PC-9 (cell line): ENCODE results near the gene TLK2.

Experiments
- EZH2 ChIP-seq: fragments of 200-600 bp; sonication (generic); IDR thresholded peaks from 2 replicates; pipeline ENCODE4 v1.8.0; 2017; ENCODE audit warnings: antibody characterized with exemption, low read depth
- TF ChIP-seq, protein P1 (sequence below): fragments of 200-600 bp; sonication (generic); conservative IDR thresholded peaks from 2 replicates; pipeline ENCODE4 v1.6.1; 2017; ENCODE audit warnings: mixed run types, antibody characterized with exemption, mild to moderate bottlenecking, moderate library complexity

DNA sequence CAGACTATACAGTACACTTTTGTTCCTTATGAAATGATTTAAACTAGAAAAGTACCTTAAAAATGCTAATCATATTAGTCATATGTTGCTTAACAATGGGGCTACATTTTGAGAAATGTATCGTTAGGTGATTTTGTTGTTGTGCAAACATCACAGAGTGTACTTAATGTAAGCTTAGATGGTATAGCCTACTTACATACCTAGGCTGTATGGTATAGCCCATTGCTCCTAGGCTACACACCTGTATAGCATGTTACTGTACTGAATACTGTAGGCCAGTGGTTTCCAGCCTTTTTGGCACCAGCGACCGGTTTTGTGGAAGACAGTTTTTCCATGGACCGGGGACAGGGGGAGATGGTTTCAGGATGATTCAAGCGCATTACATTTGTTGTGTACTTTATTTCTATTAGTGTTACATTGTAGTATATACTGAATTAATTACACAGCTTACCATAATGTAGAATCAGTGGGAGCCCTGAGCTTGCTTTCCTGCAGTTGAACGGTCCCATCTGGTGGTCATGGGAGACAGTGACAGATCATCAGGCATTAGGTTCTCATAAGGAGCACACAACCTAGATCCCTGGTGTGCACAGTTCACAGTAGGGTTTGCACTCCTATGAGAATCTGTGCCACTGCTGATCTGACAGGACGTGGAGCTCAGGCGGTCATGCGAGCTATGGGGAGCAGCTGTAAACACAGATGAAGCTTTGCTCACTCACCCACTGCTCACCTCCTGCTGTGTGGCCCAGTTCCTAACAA lies 113.9 kb downstream of the TLK2 start:
- no peak for TF ChIP-seq EZH2
- TF ChIP-seq, protein P1, sequence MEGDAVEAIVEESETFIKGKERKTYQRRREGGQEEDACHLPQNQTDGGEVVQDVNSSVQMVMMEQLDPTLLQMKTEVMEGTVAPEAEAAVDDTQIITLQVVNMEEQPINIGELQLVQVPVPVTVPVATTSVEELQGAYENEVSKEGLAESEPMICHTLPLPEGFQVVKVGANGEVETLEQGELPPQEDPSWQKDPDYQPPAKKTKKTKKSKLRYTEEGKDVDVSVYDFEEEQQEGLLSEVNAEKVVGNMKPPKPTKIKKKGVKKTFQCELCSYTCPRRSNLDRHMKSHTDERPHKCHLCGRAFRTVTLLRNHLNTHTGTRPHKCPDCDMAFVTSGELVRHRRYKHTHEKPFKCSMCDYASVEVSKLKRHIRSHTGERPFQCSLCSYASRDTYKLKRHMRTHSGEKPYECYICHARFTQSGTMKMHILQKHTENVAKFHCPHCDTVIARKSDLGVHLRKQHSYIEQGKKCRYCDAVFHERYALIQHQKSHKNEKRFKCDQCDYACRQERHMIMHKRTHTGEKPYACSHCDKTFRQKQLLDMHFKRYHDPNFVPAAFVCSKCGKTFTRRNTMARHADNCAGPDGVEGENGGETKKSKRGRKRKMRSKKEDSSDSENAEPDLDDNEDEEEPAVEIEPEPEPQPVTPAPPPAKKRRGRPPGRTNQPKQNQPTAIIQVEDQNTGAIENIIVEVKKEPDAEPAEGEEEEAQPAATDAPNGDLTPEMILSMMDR, result no peak
